Activated naive CD4-positive, alpha-beta T cell treated with anti-CD3 and anti-CD28 coated beads for 36 hours (primary cell): ENCODE data around the gene ERP29. TPM values are rescaled to one million over a fixed set of nuclear protein-coding genes. Genes with fewer than 3 reads are reported as not detected.

Experiments
- CTCF ChIA-PET: fragments of 350-600 bp; sonication (Branson Sonifier 250); formaldehyde crosslinking; loops from one replicate; lab custom pipeline; 2021; ENCODE audit warnings: antibody characterized with exemption; lab: Charles Lee
- DNase-seq: peaks from one replicate; pipeline ENCODE4 v3.0.0-alpha.2; 2020
- H3K27ac Mint-ChIP-seq: one replicate; pipeline ENCODE4 v1.8.0; 2021; ENCODE audit warnings: mild to moderate bottlenecking, mixed read lengths
- H3K27me3 Mint-ChIP-seq: one replicate; pipeline ENCODE4 v1.8.0; 2021; ENCODE audit warnings: low read depth, mixed read lengths
- H3K36me3 Mint-ChIP-seq: one replicate; pipeline ENCODE4 v1.8.0; 2021; ENCODE audit warnings: low read depth, mixed read lengths
- H3K4me1 Mint-ChIP-seq: one replicate; pipeline ENCODE4 v1.8.0; 2021; ENCODE audit warnings: low read depth, mixed read lengths
- H3K4me3 Mint-ChIP-seq: one replicate; pipeline ENCODE4 v1.8.0; 2021; ENCODE audit warnings: mild to moderate bottlenecking, moderate library complexity, mixed read lengths
- H3K9me3 Mint-ChIP-seq: one replicate; pipeline ENCODE4 v1.8.0; 2021; ENCODE audit warnings: mixed read lengths
- intact Hi-C: fragments of 100-400 bp; cut with micrococcal nuclease; formaldehyde crosslinking; loops from one replicate; pipeline ENCODE4 v1.15.1; 2023
- microRNA-seq: library from miRNA; unstranded; fragments of <30 nt; microRNA quantifications from one replicate; pipeline ENCODE4 v1.2.0, GENCODE V29; 2022; ENCODE audit warnings: borderline microRNAs expressed, borderline replicate concordance
- total RNA-seq, 2 experiments: library from RNA; stranded (reverse); gene quantifications; one replicate each; pipeline ENCODE4 v1.2.3, GENCODE V29; 2021

The ERP29 gene
- total RNA-seq, 2 experiments from 2014 or later, result 101 to 107 TPM

- CTCF ChIA-PET, result interaction anchor here (1.3 kb wide), 1 partner anchor 127 kb away, joined by 3 read pairs; no protein-coding TSS in a partner anchor
- no peak for DNase-seq
- Mint-ChIP-seq H3K4me3 (no peak overlapping the region), H3K27me3 (no peaks in the 10 kb centered on the region), H3K36me3 (peaks cover 40% of the 10 kb centered on the region), H3K9me3 (no peaks in the 10 kb centered on the region), H3K27ac (no peak overlapping the region), H3K4me1 (no peaks in the 10 kb centered on the region)
- intact Hi-C loops, result loop anchor here (5.0 kb wide), 1 partner anchor 34 kb away; no protein-coding TSS in a partner anchor
Observed at GRCh38 chr12:112061137-112061536, 47.9 kb downstream of the ERP29 start.

- DNase-seq, result no peak
- CTCF ChIA-PET, result interaction anchor here (0.6 kb wide), 1 partner anchor 22 kb away, joined by 3 read pairs; no protein-coding TSS in a partner anchor
- H3K27me3 Mint-ChIP-seq, result no peaks in the 10 kb centered on the region
- no peaks in the 10 kb centered on the region for H3K9me3 Mint-ChIP-seq
- H3K4me3 Mint-ChIP-seq, result no peak overlapping the region
- intact Hi-C loops, result loop anchor here (5.0 kb wide), 1 partner anchor 36 kb away; no protein-coding TSS in a partner anchor
- H3K4me1 Mint-ChIP-seq, result no peaks in the 10 kb centered on the region
- no peak overlapping the region for H3K27ac Mint-ChIP-seq
- peaks cover 44% of the 10 kb centered on the region for H3K36me3 Mint-ChIP-seq
Observed at GRCh38 chr12:112063273-112063672, 50.0 kb downstream of the ERP29 start.

GRCh38 chr12:112066566-112066965, 53.3 kb downstream of the ERP29 start:
- CTCF ChIA-PET, result interaction anchor here (1.6 kb wide), 1 partner anchor 9 kb away, joined by 4 read pairs; no protein-coding TSS in a partner anchor
- Mint-ChIP-seq H3K4me1 (no peaks in the 10 kb centered on the region), H3K27me3 (no peaks in the 10 kb centered on the region), H3K9me3 (no peaks in the 10 kb centered on the region), H3K36me3 (peaks cover 50% of the 10 kb centered on the region), H3K27ac (peak overlapping the region; percentile 3), H3K4me3 (no peak overlapping the region)
- intact Hi-C loops, result no loop called here
- no peak for DNase-seq

Small RNAs within 50 kb of the gene (microRNA-seq; reads per million reads assigned to microRNA genes)
- gene MIR3657, result not detected

Other genes with a start within 250 kb of the ERP29 start
- 1 to 10 TPM; 4.0 to 4.6 TPM for gene ALDH2, start 246.5 kb upstream of the ERP29 start, total RNA-seq
- 10 to 100 TPM; 41.9 to 43.6 TPM for gene MAPKAPK5, start 171.2 kb upstream of the ERP29 start, total RNA-seq
- gene TMEM116, start 261 bp upstream of the ERP29 start, total RNA-seq, result 10 to 100 TPM; 12.7 to 13.4 TPM
- gene NAA25, start 95.4 kb downstream of the ERP29 start, total RNA-seq, result 10 to 100 TPM; 52.4 to 55.7 TPM
- gene TRAFD1, start 112.1 kb downstream of the ERP29 start, total RNA-seq, result 10 to 100 TPM; 49.6 to 55.7 TPM